Pancreas (tissue), 10 donors: ENCODE results near the gene C2CD3. TPM values are rescaled to one million over a fixed set of nuclear protein-coding genes. Genes with fewer than 3 reads are reported as not detected.
A peak's percentile ranks its signal among the peaks of the same experiment; 100 is the strongest.
"Not testable (repeated sequence)": the region's sequence is repeated elsewhere in the genome, so short reads cannot be mapped to it uniquely, and the experiment has no call there.

Source experiments
- ATAC-seq, 4 donors: fragments of 200-7000 bp; cut with Tn5 transposase; one replicate each; pipeline versions ENCODE4 v1.8.0 to v1.9.1; 2020; ENCODE audit warnings: mild to moderate bottlenecking in 4 of 4, moderate library complexity in 4 of 4
- DNase-seq, 6 donors: peaks; one replicate each; pipeline ENCODE4 v3.0.0-alpha.2; 2020
- FAIRE-seq: peaks from 2 replicates; lab custom pipeline; 2012; peaks lifted over from hg19 to GRCh38; lab: Jason Lieb, UNC
- H3K27ac ChIP-seq, 4 donors: fragments of 200-600 bp; sonication (generic); 1 replicate in 3 of 4; 2 replicates in 1 of 4; pipeline versions ENCODE4 v1.5.0 to v1.8.0; 2020
- H3K27me3 ChIP-seq, 4 donors: fragments of 200-600 bp; one replicate each; pipeline ENCODE4 v1.8.0; 2021
- H3K36me3 ChIP-seq, 3 donors: fragments of 200-600 bp; sonication (generic) in 1 of 3; one replicate each; pipeline versions ENCODE4 v1.5.0 to v1.8.0; 2020 to 2021
- H3K4me1 ChIP-seq, 3 donors: fragments of 200-600 bp; one replicate each; pipeline ENCODE4 v1.8.0; 2021
- H3K4me3 ChIP-seq, 4 donors: fragments of 200-600 bp; sonication (generic) in 2 of 4; one replicate each; pipeline versions ENCODE4 v1.5.0 to v1.8.0; 2020 to 2021
- H3K9me3 ChIP-seq, 4 donors: fragments of 200-600 bp; one replicate each; pipeline ENCODE4 v1.8.0; 2021
- CTCF ChIP-seq, 4 donors: fragments of 200-600 bp; sonication (generic) in 3 of 4; IDR thresholded peaks; one replicate each; pipeline versions ENCODE4 v1.5.0 to v1.8.0; 2021; ENCODE audit warnings: antibody characterized with exemption in 4 of 4
- WGBS, 2 donors: extraction: QIAGEN DNeasy Blood & Tissue Kit; methylation state at CpG; one replicate each; pipeline ENCODE4 v1.1.7; 2013; 5-methylcytosine and 5-hydroxymethylcytosine counted together
- intact Hi-C, 3 donors: fragments of 100-400 bp; cut with DNase I; formaldehyde crosslinking; loops; one replicate each; pipeline versions ENCODE4 v1.11.1 to v1.14.2; 2022
- polyA plus RNA-seq, 2 donors: library from polyadenylated mRNA; stranded (reverse); fragments of 200-250 nt; gene quantifications; one replicate each; pipeline ENCODE4 v1.2.3, GENCODE V29; 2013
- total RNA-seq, 6 donors: library from RNA; stranded (reverse); fragmentation: NEBNext Ultra II Directional in 4 of 6; extraction: Animal tissue kit (Norgen Biotek cat#: 25700) in 4 of 6; gene quantifications; one replicate each; pipeline versions ENCODE4 v1.2.1 to v1.2.4, GENCODE V29; 2021 to 2023
- donor health status: healthy with polysubstance abuse.
- donor health status: DM: no; HTN: no; CAD: no; lungs with moderate emphysema.
- donor health status: DM: no; HTN: no; CAD: no.
- donor health status: control.
- donor health status: control.
- donor health status: Bipolar disorder and iron deficiency.
- donor health status: DM: yes; HTN: yes; CAD: no.
- donor health status: DM: no; HTN: no; CAD: no.
- donor health status: DM: no; HTN: no; CAD: no.
- donor health status: DM: yes; HTN: yes; CAD: no.

The C2CD3 gene
- total and polyA plus RNA-seq, 8 donors: 7.0 to 14.8 (median 8.7) TPM

GRCh38 chr11:73995247-73995646, 175.6 kb downstream of the C2CD3 start:
- Histone ChIP-seq H3K27ac (no peak overlapping the region), H3K27me3 (no peaks in the 10 kb centered on the region), H3K4me1 (no peaks in the 10 kb centered on the region), H3K4me3 (no peak overlapping the region), H3K9me3 (no peaks in the 10 kb centered on the region), H3K36me3 (no peaks in the 10 kb centered on the region)
- no peak for FAIRE-seq
- DNase-seq: no peak
- intact Hi-C loops: no loop called here
- peak in 2 of 4 donors; percentile 61 to 64 for ATAC-seq
- no peak for TF ChIP-seq CTCF (IDR thresholded peaks at IDR 0.05)
- WGBS, 2 donors: 81 to 85% methylated on average over 2 of the region's 2 CpGs

GRCh38 chr11:73991471-73992006, 179.3 kb downstream of the C2CD3 start:
- peak in 1 of 6 donors; percentile 6 for DNase-seq
- no peak for TF ChIP-seq CTCF (IDR thresholded peaks at IDR 0.05)
- intact Hi-C loops: no loop called here
- no peak for ATAC-seq
- Histone ChIP-seq H3K27ac (no peak overlapping the region), H3K4me3 (no peak overlapping the region), H3K4me1 (no peaks in the 10 kb centered on the region), H3K36me3 (no peaks in the 10 kb centered on the region), H3K27me3 (no peaks in the 10 kb centered on the region), H3K9me3 (no peaks in the 10 kb centered on the region)
- WGBS, 2 donors: 84 to 86% methylated on average over 6 of the region's 6 CpGs
- no peak for FAIRE-seq

GRCh38 chr11:73990730-73991129, 180.1 kb downstream of the C2CD3 start:
- intact Hi-C loops: no loop called here
- no peak for ATAC-seq
- H3K27ac ChIP-seq: no peak overlapping the region

GRCh38 chr11:73989156-73989555, 181.6 kb downstream of the C2CD3 start:
- no peak for DNase-seq
- TF ChIP-seq CTCF (IDR thresholded peaks at IDR 0.05): no peak
- 89 to 91% methylated on average over 6 of the region's 6 CpGs for WGBS, 2 donors

More at GRCh38 chr11:73990730-73991129, 180.1 kb downstream of the C2CD3 start:
- no peaks in the 10 kb centered on the region for H3K9me3 ChIP-seq
- 68 to 83% methylated on average over 2 of the region's 2 CpGs for WGBS, 2 donors
- H3K4me3 ChIP-seq: no peak overlapping the region
- H3K36me3 ChIP-seq: no peaks in the 10 kb centered on the region
- DNase-seq (no peak), FAIRE-seq (no peak)
- H3K27me3 ChIP-seq: no peaks in the 10 kb centered on the region
- no peak for TF ChIP-seq CTCF (IDR thresholded peaks at IDR 0.05)
- H3K4me1 ChIP-seq: no peaks in the 10 kb centered on the region

GRCh38 chr11:73988227-73988626, 182.6 kb downstream of the C2CD3 start:
- Histone ChIP-seq H3K4me3 (no peak overlapping the region), H3K27me3 (no peaks in the 10 kb centered on the region), H3K27ac (no peak overlapping the region), H3K9me3 (no peaks in the 10 kb centered on the region), H3K36me3 (no peaks in the 10 kb centered on the region), H3K4me1 (peaks cover 0 to 10% (median 0%) of the 10 kb centered on the region in 3 donors)
- no peak for FAIRE-seq
- intact Hi-C loops: no loop called here
- no peak for ATAC-seq
- peak in 1 of 6 donors; percentile 10 for DNase-seq
- 47 to 58% methylated on average over 7 of the region's 7 CpGs for WGBS, 2 donors
- no peak for TF ChIP-seq CTCF (IDR thresholded peaks at IDR 0.05)

More at GRCh38 chr11:73989156-73989555, 181.6 kb downstream of the C2CD3 start:
- Histone ChIP-seq H3K36me3 (no peaks in the 10 kb centered on the region), H3K9me3 (no peaks in the 10 kb centered on the region), H3K4me1 (peaks cover 0 to 2% (median 0%) of the 10 kb centered on the region in 3 donors), H3K4me3 (no peak overlapping the region), H3K27me3 (no peaks in the 10 kb centered on the region), H3K27ac (no peak overlapping the region)
- FAIRE-seq: no peak
- ATAC-seq: no peak
- intact Hi-C loops: no loop called here

- H3K27me3 ChIP-seq, FAIRE-seq, ATAC-seq, H3K4me3 ChIP-seq, intact Hi-C loops, H3K36me3 ChIP-seq, H3K27ac ChIP-seq, H3K9me3 ChIP-seq: not testable (repeated sequence)
- 87 to 90% methylated on average over 4 of the region's 4 CpGs for WGBS, 2 donors
- peak in 1 of 6 donors; percentile 21 for DNase-seq
- peaks cover 0 to 16% (median 0%) of the 10 kb centered on the region in 3 donors for H3K4me1 ChIP-seq
Measured at GRCh38 chr11:73985661-73986060, 185.1 kb downstream of the C2CD3 start.
